K562 (cell line): ENCODE data around the gene ELOVL1. TPM values are rescaled to one million over a fixed set of nuclear protein-coding genes. Genes with fewer than 3 reads are reported as not detected.

Experiments used
- ATAC-seq: fragments of 200-7000 bp; cut with Tn5 transposase; 3 replicates; pipeline ENCODE4 v1.9.1; 2020; ENCODE audit warnings: moderate library complexity
- BruUV-seq: library from RNA; stranded (reverse); fragments of 400-500 nt; replicated peaks from 2 replicates; lab custom pipeline; 2021; lab: Mats Ljungman, UMichigan
- CTCF ChIA-PET: fragments of 300-600 bp; formaldehyde crosslinking; extraction: SDS; loops from one replicate; lab custom pipeline; 2021; ENCODE audit warnings: low intra/inter-chr PET ratio; lab: Yijun Ruan, JAX
- POLR2A ChIA-PET: fragments of 300-600, 350-650 bp; sonication (Branson Sonifier 250); formaldehyde crosslinking; extraction: SDS; loops from one replicate; lab custom pipeline; 2021; ENCODE audit warnings: antibody characterized with exemption, inconsistent platforms; lab: Yijun Ruan, JAX
- DNase-seq, 4 experiments: peaks; one replicate each; pipeline versions ENCODE4 v3.0.0 to v3.0.0-alpha.2; 2011 to 2018; ENCODE audit warnings: low spot score in 3 of 4, mixed read lengths in 3 of 4; ENCODE audit errors: extremely low read depth in 1 of 4
- FAIRE-seq: peaks from 2 replicates; lab custom pipeline; 2011; peaks lifted over from hg19 to GRCh38; lab: Jason Lieb, UNC
- H2AFZ ChIP-seq: 2 replicates; pipeline ENCODE4 v1.6.0; 2011; ENCODE audit warnings: low read depth, low read length, control low read depth, inconsistent platforms
- H3K27ac ChIP-seq: fragments of 200-600 bp; 3 replicates; pipeline ENCODE4 v1.8.0; 2011; ENCODE audit warnings: low read depth, mild to moderate bottlenecking, control low read depth, inconsistent platforms, low read length, moderate library complexity, mixed read lengths; ENCODE audit errors: extremely low read depth
- H3K27me3 ChIP-seq, 2 experiments: fragments of 300-600 bp in 1 of 2; 2 replicates in 1 of 2; 3 replicates in 1 of 2; pipeline versions ENCODE4 v1.6.0 to v1.8.0; 2011; ENCODE audit warnings: inconsistent platforms in 2 of 2, low read length in 2 of 2, mild to moderate bottlenecking in 1 of 2, mixed read lengths in 1 of 2, moderate library complexity in 1 of 2; ENCODE audit not compliant: control insufficient read depth in 2 of 2, insufficient read depth in 2 of 2
- H3K36me3 ChIP-seq: fragments of 300-600 bp; 3 replicates; pipeline ENCODE4 v1.8.0; 2011; ENCODE audit warnings: mild to moderate bottlenecking, low read length, inconsistent platforms; ENCODE audit not compliant: control insufficient read depth, insufficient read depth
- H3K4me1 ChIP-seq, 2 experiments: fragments of 200-600 bp in 1 of 2; replicated peaks in 1 of 2; 2 replicates in 1 of 2; 3 replicates in 1 of 2; pipeline versions ENCODE4 v1.5.1 to v1.8.0; 2011; ENCODE audit warnings: inconsistent platforms in 2 of 2, low read length in 2 of 2, mild to moderate bottlenecking in 1 of 2, mixed read lengths in 1 of 2, moderate library complexity in 1 of 2; ENCODE audit not compliant: control insufficient read depth in 2 of 2, insufficient read depth in 2 of 2
- H3K4me2 ChIP-seq: 2 replicates; pipeline ENCODE4 v1.6.1; 2011; ENCODE audit warnings: low read length, control low read depth, inconsistent platforms, mixed read lengths; ENCODE audit not compliant: insufficient read depth
- H3K4me3 ChIP-seq: fragments of 200-600 bp; sonication (generic), shearing (Covaris generic); 2 replicates; pipeline ENCODE4 v1.5.1; 2016; ENCODE audit warnings: control low read depth, inconsistent platforms
- H3K79me2 ChIP-seq: fragments of 200-600 bp; 3 replicates; pipeline ENCODE4 v1.8.0; 2011; ENCODE audit warnings: low read length, inconsistent platforms; ENCODE audit not compliant: control insufficient read depth, insufficient read depth
- H3K9ac ChIP-seq, 2 experiments: 2 replicates each; pipeline versions ENCODE4 v1.6.0 to v1.6.1; 2011; ENCODE audit warnings: low read depth in 2 of 2, low read length in 2 of 2, control low read depth in 1 of 2, inconsistent platforms in 1 of 2, mild to moderate bottlenecking in 1 of 2, mixed read lengths in 1 of 2; ENCODE audit not compliant: insufficient read depth in 1 of 2
- H3K9me1 ChIP-seq: one replicate; pipeline ENCODE4 v1.6.0; 2011; ENCODE audit warnings: inconsistent platforms, mild to moderate bottlenecking, low read length, moderate library complexity; ENCODE audit not compliant: control insufficient read depth, insufficient read depth
- H3K9me3 ChIP-seq: replicated peaks from 2 replicates; pipeline ENCODE4 v1.5.1; 2011; ENCODE audit warnings: low read depth, low read length, inconsistent platforms; ENCODE audit not compliant: control insufficient read depth, insufficient read depth
- H4K20me1 ChIP-seq: replicated peaks from 2 replicates; pipeline ENCODE4 v1.6.1; 2011; ENCODE audit warnings: low read length, inconsistent platforms, mixed read lengths; ENCODE audit not compliant: control insufficient read depth, insufficient read depth
- BCOR ChIP-seq: fragments of 450-650 bp; IDR thresholded peaks from 2 replicates; pipeline ENCODE4 v1.6.1; 2016
- GTF2E2 ChIP-seq: fragments of 200-800 bp; sonication (Bioruptor generic); IDR thresholded peaks from 2 replicates; pipeline ENCODE4 v1.6.1; 2016; ENCODE audit warnings: missing genetic modification characterization, missing compliant biosample characterization
- POLR3A ChIP-seq: IDR thresholded peaks from 2 replicates; pipeline ENCODE4 v1.6.1; 2011; ENCODE audit warnings: borderline replicate concordance, mild to moderate bottlenecking, moderate library complexity; ENCODE audit not compliant: insufficient read length, insufficient read depth; ENCODE audit errors: extremely low read depth
- RBM25 ChIP-seq: fragments of 200-400 bp; formaldehyde crosslinking; IDR thresholded peaks from 2 replicates; pipeline ENCODE4 v1.6.1; 2018; ENCODE audit warnings: low read length, low read depth, moderate library complexity; ENCODE audit not compliant: severe bottlenecking
- SAP30 ChIP-seq: fragments of 200-600 bp; sonication (generic); IDR thresholded peaks from 2 replicates; pipeline ENCODE4 v1.6.1; 2012; ENCODE audit warnings: borderline replicate concordance, low read depth, mild to moderate bottlenecking, moderate library complexity, low read length, control low read depth, inconsistent platforms; ENCODE audit not compliant: insufficient read depth, poor library complexity, severe bottlenecking
- TRIM28 ChIP-seq: fragments of 450-650 bp; IDR thresholded peaks from 2 replicates; pipeline ENCODE4 v1.6.1; 2017
- ZNF140 ChIP-seq: fragments of 250-450 bp; sonication (Bioruptor Pico); IDR thresholded peaks from 2 replicates; pipeline ENCODE4 v1.8.0; 2021; ENCODE audit warnings: moderate library complexity, mild to moderate bottlenecking, inconsistent platforms
- ZNF24 ChIP-seq: fragments of 450-650 bp; IDR thresholded peaks from 2 replicates; pipeline ENCODE4 v1.6.1; 2016
- WGBS: fragments of 100-300 bp; shearing (Covaris generic); methylation state at CpG from one replicate; pipeline ENCODE4 v1.1.6; 2016; ENCODE audit warnings: low coverage, mixed read lengths; ENCODE audit not compliant: insufficient coverage; ENCODE audit errors: missing lambda C conversion rate; 5-methylcytosine and 5-hydroxymethylcytosine counted together
- in situ Hi-C: fragments of 300-500 bp; cut with MboI; formaldehyde crosslinking; loops from 4 replicates; pipeline ENCODE4 v1.15.0; 2018; ENCODE audit warnings: inconsistent platforms, mixed read lengths
- intact Hi-C: fragments of 100-400 bp; cut with micrococcal nuclease; formaldehyde crosslinking; loops from 2 replicates; pipeline ENCODE4 v1.14.2; 2022
- polyA plus RNA-seq, 8 experiments: library from polyadenylated mRNA; depleted of rRNA in 4 of 8; stranded (reverse) in 5 of 8; unstranded in 3 of 8; fragments of >200 nt; fragmentation: Nextera tagmentation in 2 of 8; fragmentation: Illumina TruSeq in 1 of 8; extraction: Ambion mirVana in 2 of 8; extraction: Trizol in 1 of 8; gene quantifications; 2 replicates each; pipeline versions ENCODE4 v1.2.1 to v1.2.3, GENCODE V29; 2011 to 2014; ENCODE audit warnings: inconsistent platforms in 1 of 8, missing spikeins in 1 of 8
- total RNA-seq, 7 experiments: library from RNA; depleted of rRNA in 6 of 7; stranded (reverse); fragments of >200 nt in 6 of 7; fragmentation: Illumina TruSeq in 2 of 7; extraction: Trizol in 2 of 7; gene quantifications; 2 replicates each; pipeline versions ENCODE4 v1.2.1 to v1.2.3, GENCODE V29; 2011 to 2021; ENCODE audit warnings: low replicate concordance in 1 of 7

Gene ELOVL1
- total and polyA plus RNA-seq, 9 of the 15 experiments (the other 6 are each of a cell fraction or from before 2014, with no cell fraction given) = 51.0 to 157 (median 70.3) TPM

- H3K27me3 ChIP-seq = no peaks in the 10 kb centered on the region
- in situ Hi-C loops = no loop called here
- TF ChIP-seq RBM25 (peak; percentile 7), GTF2E2 (tag) (no peak), ZNF24 (peak; percentile 88), SAP30 (no peak), TRIM28 (no peak), POLR3A (no peak), ZNF140 (CRISPR knock-in tag) (peak; percentile 10; the same call in 1 of the 2 replicates), BCOR (0 out of 2 replicates have a peak, but pooled peaks have one; percentile 11)
- ATAC-seq = no peak
- H3K9ac ChIP-seq = no peak overlapping the region
- 59% methylated on average over 1 of the region's 1 CpG for WGBS
- DNase-seq = no peak
- no peaks in the 10 kb centered on the region for H3K36me3 ChIP-seq
- no peaks in the 10 kb centered on the region for H3K9me3 ChIP-seq
- no peaks in the 10 kb centered on the region for H4K20me1 ChIP-seq
- BruUV-seq = no TSS peak
- peaks cover 0 to 13% of the 10 kb centered on the region in 2 experiments; a peak in 3 of 5 replicates for H3K4me1 ChIP-seq
- intact Hi-C loops = no loop called here
- no peak overlapping the region for H2AFZ ChIP-seq
- H3K4me2 ChIP-seq = no peak overlapping the region
- no peak overlapping the region for H3K27ac ChIP-seq
- no peaks in the 10 kb centered on the region for H3K79me2 ChIP-seq
- ChIA-PET POLR2A (interaction anchor here (1.2 kb wide), 1 partner anchor 13 kb away, joined by 4 read pairs; no protein-coding TSS in a partner anchor), CTCF (no interaction called here)
- H3K4me3 ChIP-seq = no peak overlapping the region
- no peak for FAIRE-seq
- H3K9me1 ChIP-seq = no peaks in the 10 kb centered on the region
These were observed 16.8 kb downstream of the ELOVL1 start for GRCh38 chr1:43350976-43351375.
